Fibroblast of villous mesenchyme (primary cell): ENCODE measurements around the gene ADARB2. TPM values are rescaled to one million over a fixed set of nuclear protein-coding genes. Genes with fewer than 3 reads are reported as not detected.

Source experiments
- DNase-seq: peaks from one replicate; pipeline ENCODE4 v3.0.0-alpha.2; 2010; ENCODE audit warnings: low read depth
- H3K4me3 ChIP-seq: 2 replicates; pipeline ENCODE4 v1.5.1; 2011; ENCODE audit warnings: low read depth, mild to moderate bottlenecking, low read length
- total RNA-seq: library from RNA; depleted of rRNA; stranded (reverse); fragments of >200 nt; gene quantifications from 2 replicates; pipeline ENCODE4 v1.2.3, GENCODE V29; 2012
- TF ChIP-seq, protein P1 (sequence below): IDR thresholded peaks from 2 replicates; pipeline ENCODE4 v1.5.1; 2012; ENCODE audit warnings: low read depth, mild to moderate bottlenecking, low read length; ENCODE audit not compliant: insufficient read depth

ADARB2 gene
- total RNA-seq, 1 donor: not detected

GRCh38 chr10:1591045-1591444, 146.3 kb downstream of the ADARB2 start:
- H3K4me3 ChIP-seq: no peak overlapping the region
- TF ChIP-seq, protein P1, sequence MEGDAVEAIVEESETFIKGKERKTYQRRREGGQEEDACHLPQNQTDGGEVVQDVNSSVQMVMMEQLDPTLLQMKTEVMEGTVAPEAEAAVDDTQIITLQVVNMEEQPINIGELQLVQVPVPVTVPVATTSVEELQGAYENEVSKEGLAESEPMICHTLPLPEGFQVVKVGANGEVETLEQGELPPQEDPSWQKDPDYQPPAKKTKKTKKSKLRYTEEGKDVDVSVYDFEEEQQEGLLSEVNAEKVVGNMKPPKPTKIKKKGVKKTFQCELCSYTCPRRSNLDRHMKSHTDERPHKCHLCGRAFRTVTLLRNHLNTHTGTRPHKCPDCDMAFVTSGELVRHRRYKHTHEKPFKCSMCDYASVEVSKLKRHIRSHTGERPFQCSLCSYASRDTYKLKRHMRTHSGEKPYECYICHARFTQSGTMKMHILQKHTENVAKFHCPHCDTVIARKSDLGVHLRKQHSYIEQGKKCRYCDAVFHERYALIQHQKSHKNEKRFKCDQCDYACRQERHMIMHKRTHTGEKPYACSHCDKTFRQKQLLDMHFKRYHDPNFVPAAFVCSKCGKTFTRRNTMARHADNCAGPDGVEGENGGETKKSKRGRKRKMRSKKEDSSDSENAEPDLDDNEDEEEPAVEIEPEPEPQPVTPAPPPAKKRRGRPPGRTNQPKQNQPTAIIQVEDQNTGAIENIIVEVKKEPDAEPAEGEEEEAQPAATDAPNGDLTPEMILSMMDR: no peak
- DNase-seq: no peak

GRCh38 chr10:1589257-1589656, 148.1 kb downstream of the ADARB2 start:
- H3K4me3 ChIP-seq: no peak overlapping the region
- TF ChIP-seq, protein P1: no peak
- DNase-seq: no peak

DNA sequence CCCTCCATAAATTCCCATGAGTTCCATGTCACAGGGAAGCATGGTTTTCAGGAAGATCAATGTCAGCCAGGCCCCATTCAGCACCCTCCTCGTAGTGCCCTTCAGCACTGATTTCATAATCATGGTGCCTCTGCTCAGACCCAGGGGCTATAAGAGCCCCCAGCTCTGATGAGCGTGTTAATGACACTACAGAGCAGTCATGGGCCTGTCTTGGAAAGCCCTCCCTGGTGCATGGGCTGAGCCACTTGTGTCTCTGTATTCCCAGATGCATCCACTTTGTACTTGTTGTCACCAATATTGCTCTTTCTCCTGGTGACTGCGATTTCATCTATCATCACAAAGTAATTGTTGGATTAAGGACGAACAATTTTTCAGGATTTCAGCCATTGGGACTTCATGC, 154.6 kb downstream of the ADARB2 start:
- TF ChIP-seq, protein P1: no peak
- no peak overlapping the region for H3K4me3 ChIP-seq
- no peak for DNase-seq

DNA sequence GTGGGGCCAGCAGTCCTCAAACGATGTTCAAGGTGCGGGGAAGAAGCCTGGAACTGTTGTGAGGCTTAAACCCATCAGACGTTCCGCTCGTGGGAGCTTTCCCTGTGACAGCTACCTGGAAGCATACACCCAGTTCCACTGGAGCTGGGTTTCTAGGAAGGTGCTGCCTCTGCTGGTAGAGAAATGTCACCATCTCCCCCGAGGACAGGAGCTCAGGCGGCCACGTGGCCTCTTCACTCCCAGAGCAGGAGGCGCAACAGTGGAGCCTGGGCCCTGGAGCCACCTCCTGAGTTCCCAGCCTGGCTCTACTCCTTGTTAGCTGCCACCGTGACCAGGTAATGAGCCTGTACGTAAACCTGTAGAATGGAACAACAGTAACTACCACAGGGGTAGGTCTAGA, 156.1 kb downstream of the ADARB2 start:
- no peak overlapping the region for H3K4me3 ChIP-seq
- DNase-seq: no peak
- TF ChIP-seq, protein P1: no peak

- H3K4me3 ChIP-seq: no peak overlapping the region
- DNase-seq: no peak
- TF ChIP-seq, protein P1: no peak
These were observed 157.7 kb downstream of the ADARB2 start for GRCh38 chr10:1579671-1580070.

GRCh38 chr10:1579141-1579491, 158.2 kb downstream of the ADARB2 start:
- H3K4me3 ChIP-seq: no peak overlapping the region
- TF ChIP-seq, protein P1: no peak

GRCh38 chr10:1578392-1579140, 158.8 kb downstream of the ADARB2 start:
- DNase-seq: no peak
- H3K4me3 ChIP-seq: no peak overlapping the region
- TF ChIP-seq, protein P1: no peak

More at GRCh38 chr10:1579141-1579491, 158.2 kb downstream of the ADARB2 start:
- no peak for DNase-seq
